GM04503 (cell line): ENCODE measurements around the gene WDR47.
"Not testable (repeated sequence)": the region's sequence is repeated elsewhere in the genome, so short reads cannot be mapped to it uniquely, and the experiment has no call there.

Source experiments
- DNase-seq: peaks from one replicate; pipeline ENCODE4 v3.0.0-alpha.2; 2012; ENCODE audit warnings: low read depth

The WDR47 gene

GRCh38 chr1:109052145-109052544, 10.2 kb upstream of the WDR47 start:
- DNase-seq = not testable (repeated sequence)

DNA sequence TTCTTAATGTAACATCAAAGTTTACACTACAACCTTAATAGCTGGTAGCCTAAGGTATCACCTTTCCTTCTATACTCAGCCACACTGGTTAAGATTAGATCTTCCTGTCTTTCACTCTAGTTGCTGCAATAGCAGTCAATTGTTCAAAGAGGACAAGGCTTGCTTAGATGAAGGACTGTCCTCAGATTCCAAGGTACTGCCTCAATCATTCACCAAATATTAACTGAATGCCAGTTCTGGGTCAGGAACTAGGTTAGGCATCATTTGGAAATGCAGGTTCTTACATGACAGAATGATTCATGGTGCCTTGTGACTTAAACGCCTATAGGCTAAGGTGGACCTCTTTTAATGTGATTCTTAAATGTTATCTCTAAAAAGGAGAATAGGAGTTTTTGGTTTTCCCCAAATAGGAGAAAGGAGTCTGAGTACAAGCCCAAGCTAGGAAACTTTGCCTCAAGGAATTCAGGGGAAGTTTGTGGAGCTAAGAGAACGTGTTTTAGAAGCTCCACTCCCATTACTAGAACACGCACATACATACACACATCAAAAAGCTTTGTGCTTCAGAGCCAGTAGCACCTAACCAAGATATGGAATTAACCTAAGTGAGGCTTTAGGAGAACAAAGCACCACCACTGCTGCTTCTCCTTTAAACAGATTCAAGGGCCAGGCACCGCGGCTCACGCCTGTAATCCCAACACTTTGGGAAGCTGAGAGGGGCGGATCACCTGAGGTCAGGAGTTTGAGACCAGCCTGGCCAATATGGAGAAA, 8.5 kb upstream of the WDR47 start:
- DNase-seq = no peak

DNA sequence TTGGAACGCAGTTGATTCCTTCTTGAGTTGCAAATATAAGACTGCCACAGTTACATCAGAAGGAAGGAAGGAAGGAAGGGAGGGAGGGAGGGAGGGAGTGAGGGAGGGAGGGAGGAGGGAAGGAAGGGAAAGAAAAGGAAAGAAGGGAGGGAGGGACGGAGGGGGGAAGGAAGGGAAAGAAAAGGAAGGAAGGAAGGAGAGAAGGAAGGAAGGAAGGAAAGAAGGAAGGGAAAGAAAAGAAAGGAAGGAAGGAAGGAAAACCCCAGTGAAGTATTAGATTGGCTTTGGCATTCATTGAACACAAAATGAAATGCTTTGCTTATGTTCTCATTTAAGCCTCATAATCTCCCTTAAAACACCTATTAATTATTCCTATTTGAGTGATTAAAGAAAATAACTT, 6.4 kb upstream of the WDR47 start:
- no peak for DNase-seq

- no peak for DNase-seq
Observed at GRCh38 chr1:109047339-109047738, 5.4 kb upstream of the WDR47 start.

DNA sequence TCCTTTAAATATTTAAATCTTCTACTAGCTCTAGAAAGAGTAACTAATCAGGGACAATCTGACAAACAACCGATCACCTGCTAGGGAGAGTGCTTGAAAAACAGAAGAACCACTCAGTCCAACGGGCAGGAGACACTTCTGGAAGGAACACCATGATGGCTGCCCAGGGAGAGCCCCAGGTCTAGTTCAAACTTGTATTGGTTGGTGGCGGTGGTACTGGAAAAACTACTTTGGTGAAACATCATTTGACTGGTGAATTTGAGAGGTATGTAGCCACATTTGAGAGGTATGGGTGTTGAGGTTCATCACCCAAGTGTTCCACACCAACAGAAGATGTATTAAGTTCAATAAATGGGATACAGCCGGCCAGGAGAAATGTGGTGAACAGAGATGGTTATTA, 4.8 kb upstream of the WDR47 start:
- DNase-seq = no peak

- DNase-seq = no peak
Observed at GRCh38 chr1:109045595-109045994, 3.7 kb upstream of the WDR47 start.

DNA sequence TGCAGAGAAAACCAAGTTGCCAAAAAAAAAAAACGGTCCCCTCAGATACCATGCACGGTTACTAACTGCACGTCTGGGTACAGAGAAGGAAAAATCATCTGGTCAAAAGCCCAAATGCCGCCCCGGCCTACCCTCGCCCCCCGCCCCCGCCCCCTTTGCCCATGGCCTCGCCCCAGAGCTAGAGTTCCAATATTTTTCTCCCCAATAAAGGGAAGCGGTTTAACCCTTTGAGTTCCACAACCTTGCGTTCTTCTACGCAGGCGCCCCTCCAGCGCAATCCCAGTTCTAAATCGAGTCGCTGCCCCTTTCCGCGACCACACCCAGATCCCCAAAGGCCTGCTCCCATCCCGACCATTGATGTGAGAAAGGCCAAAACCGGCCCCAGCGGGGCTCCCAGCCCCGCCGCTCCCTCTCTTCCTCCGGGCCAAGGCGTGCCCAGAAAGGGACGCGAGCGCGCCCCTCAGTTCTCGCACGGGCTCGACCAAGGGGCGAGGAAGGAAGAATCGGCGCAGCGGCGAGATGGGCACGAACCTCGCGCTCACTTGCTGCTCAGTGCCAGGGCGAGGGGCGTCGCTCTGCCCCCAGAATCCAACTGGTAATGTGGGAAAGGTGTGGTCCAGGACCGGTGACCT, 797 bp downstream of the WDR47 start:
- DNase-seq = no peak

DNA sequence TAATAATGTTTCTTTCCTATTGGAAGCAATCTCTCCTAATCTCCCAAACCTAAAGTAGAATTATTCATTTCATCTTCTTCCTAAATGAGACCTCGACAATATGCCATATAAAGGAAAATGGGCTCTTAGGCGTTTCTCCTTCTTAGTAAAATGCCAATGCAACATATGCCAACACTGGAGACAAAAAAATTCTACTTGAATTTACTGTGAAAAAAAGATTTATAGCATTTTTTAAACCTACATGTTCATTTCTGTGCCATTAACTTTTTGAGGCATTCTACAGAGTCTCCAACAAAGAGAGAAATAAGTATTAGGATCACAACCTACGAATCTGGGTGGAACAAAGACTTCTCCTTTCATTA, 1.3 kb downstream of the WDR47 start:
- no peak for DNase-seq

DNA sequence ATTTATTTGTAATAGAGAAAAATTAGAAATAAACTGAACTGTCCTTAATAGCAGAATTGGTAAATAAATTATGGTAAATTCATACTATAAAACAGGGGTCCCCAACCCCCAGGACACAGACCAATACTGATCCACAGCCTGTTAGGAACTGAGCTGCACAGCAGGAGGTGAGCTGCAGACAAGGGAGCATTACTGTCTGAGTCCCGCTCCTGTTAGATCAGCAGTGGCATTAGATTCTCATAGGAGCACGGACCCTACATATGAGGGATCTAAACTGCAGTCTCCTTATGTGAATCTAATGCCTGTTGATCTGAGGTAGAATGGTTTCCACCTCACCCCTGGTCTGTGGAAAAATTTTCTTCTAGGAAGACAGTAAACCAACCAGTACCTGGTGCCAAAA, 7.5 kb downstream of the WDR47 start:
- no peak for DNase-seq

DNA sequence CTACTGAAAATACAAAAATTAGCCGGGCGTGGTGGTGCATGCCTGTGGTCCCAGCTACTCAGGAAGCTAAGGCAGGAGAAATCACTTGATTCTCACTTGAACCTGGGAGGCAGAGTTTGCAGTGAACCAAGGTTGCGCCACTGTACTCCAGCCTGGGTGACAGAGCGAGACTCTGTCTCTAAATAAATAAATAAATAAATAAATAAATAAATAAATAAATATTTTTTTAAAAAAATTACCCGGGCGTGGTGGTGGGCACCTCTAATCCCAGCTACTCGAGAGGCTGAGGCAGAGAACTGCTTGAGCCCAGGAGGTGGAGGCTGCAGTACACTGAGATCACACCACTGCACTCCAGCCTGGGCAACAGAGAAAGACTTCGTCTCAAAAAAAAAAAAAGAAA, 12.4 kb downstream of the WDR47 start:
- DNase-seq = not testable (repeated sequence)

GRCh38 chr1:109027841-109028240, 14.1 kb downstream of the WDR47 start:
- no peak for DNase-seq

DNA sequence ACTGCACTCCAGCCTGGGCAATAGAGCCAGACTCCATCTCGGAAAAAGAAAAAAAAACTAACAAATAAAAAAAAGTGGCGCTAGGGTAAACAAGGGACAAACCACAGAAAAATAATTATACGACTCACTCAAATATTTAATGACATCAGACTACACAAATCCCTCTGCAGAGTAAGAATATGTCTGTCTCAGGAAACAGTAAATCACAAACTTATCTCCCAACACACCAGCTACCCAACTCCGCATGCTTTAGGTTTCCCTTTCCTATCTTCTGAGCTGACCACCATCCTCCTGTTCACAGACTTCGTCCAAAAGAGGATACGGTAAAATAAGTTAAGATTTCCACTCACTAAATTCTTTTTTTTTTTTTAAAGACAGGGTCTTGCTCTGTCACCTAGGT, 16.2 kb downstream of the WDR47 start:
- DNase-seq = no peak

GRCh38 chr1:109024646-109025045, 17.3 kb downstream of the WDR47 start:
- DNase-seq = no peak

- DNase-seq = no peak
Observed at GRCh38 chr1:109020693-109021257, 21.1 kb downstream of the WDR47 start.

GRCh38 chr1:109017719-109018118, 24.2 kb downstream of the WDR47 start:
- not testable (repeated sequence) for DNase-seq

DNA sequence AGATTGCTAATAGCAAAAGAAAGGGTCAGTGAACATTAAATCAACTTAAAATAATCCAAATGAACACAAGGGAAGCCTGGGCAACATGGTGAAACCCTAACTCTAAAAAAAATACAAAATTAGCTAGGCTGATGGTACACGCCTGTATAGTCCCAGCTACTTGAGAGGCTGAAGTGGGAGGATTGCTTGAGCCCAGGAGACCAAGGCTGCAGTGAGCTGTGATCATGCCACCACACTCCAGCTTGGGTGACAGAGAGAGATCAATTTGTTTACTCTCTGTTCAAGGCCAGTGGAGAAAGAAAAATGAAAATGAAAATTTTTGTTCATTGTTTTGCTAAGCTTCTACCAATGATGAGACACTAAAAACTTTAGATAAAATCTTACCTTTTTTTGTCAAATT, 24.8 kb downstream of the WDR47 start:
- no peak for DNase-seq

DNA sequence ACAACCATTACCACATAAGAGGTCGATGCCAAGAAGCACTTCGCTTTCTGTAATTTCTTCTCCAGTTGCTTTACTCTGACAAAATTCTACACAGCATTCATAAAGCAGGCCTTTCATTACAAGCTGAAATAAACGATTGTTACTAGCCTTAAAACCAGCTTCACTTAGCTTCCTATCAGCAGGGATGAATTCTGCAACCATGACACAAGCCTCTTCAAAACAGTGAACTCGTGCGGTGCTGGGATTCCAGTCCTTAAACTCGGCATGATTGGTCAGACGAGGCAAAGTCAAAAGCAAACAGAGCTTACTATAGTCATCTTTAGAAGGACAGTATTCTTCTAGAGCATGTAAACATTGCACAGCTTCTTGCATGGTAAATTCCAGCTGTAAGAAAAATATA, 30.6 kb downstream of the WDR47 start:
- no peak for DNase-seq

DNA sequence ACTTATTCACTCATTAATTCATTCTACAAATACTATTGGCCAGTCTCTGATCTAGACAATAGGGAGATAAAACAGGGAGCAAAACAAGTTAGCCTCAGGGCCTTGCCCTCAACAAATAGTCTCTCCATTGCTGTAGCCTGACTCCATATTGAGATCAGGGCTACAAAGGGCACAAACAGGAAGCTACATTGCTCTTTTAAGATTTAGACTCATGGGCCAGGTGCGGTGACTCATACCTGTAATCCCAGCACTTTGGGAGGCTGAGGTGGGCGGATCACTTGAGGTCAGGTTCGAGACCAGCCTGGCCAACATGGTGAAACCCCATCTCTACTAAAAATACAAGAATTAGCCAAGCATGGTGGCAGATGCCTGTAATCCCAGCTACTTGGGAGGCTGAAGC, 45.3 kb downstream of the WDR47 start:
- not testable (repeated sequence) for DNase-seq

DNA sequence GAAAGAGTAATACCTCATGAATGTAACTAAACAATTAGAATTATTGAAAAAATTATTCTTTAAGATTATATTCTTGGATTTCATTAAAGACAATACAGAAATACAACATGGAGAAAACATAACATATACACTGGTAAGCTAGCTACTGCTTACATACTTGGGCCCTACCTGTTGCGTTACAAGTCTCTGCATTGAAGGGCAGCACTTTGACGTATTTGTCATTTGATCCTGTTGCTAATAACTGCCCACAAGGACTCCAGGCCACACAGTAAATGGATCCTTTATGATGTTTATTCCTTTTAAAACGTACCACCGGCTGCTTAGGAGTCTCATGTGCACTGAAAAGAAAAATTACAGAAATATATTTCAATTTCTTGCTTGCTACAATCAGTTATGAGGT, 58.8 kb downstream of the WDR47 start:
- DNase-seq = no peak

DNA sequence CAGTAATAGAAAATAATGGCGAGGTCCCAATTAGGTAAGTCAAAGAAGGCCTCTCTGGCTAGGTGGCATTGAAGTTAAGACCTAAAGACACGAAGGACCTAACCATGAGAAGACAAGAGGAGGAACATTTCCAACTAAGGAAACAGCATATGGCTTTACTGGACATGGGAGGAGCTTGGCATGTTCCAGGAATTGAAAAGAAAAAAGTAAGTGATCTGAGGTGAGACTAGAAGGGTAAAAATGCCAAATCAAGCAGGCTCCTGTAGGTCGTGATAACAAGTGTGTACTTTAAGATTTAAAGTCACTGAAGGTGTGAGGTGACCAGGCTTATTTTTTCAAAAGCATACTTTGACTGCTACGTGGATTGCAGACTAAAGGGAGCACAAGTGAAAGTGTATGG, 65.2 kb downstream of the WDR47 start:
- DNase-seq = no peak

DNA sequence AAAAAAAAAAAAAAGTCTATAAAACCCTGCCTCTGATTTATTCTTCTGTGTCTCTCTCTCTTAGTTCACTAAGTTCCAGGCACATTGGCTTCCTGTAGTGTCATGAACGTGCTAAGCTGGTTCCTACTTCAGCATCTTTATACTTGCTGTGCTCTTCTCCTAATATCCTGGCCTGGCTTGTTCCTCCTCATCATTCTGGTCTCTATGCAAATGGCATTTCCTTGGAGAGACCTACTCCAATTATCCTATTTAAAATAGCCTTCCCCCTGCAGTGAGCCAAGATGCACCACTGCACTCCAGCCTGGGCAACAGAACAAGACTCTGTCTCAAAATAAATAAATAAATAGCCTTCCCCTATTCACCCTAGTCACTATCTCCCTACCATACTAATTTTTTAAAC, 69.0 kb downstream of the WDR47 start:
- no peak for DNase-seq

- DNase-seq = no peak
Observed at GRCh38 chr1:108969346-108969745, 72.6 kb downstream of the WDR47 start.

GRCh38 chr1:108963052-108963686, 78.7 kb downstream of the WDR47 start, which contains the start of gene CLCC1:
Gene CLCC1, minus strand, starts transcription at chr1:108963484. Its CDS starts 13,047 bp downstream, at chr1:108950437.
- DNase-seq = peak; percentile 57
